Keratinocyte (primary cell): ENCODE measurements around the gene DLL1. TPM values are rescaled to one million over a fixed set of nuclear protein-coding genes. Genes with fewer than 3 reads are reported as not detected.
A peak's percentile ranks its signal among the peaks of the same experiment; 100 is the strongest.

Source experiments
- DNase-seq: peaks from one replicate; pipeline ENCODE4 v3.0.0-alpha.2; 2011; ENCODE audit warnings: low read depth, missing footprints, low spot score
- FAIRE-seq: peaks from 2 replicates; lab custom pipeline; 2011; peaks lifted over from hg19 to GRCh38; lab: Jason Lieb, UNC
- H2AFZ ChIP-seq: 2 replicates; pipeline ENCODE4 v1.6.0; 2012; ENCODE audit warnings: low read length, control low read depth, inconsistent platforms; ENCODE audit not compliant: control insufficient read depth
- H3K27ac ChIP-seq: 2 replicates; pipeline ENCODE4 v1.5.1; 2011; ENCODE audit warnings: low read length; ENCODE audit not compliant: control insufficient read depth, insufficient read depth
- H3K27me3 ChIP-seq: 3 replicates; pipeline ENCODE4 v1.6.0; 2011; ENCODE audit warnings: low read length; ENCODE audit not compliant: control insufficient read depth, insufficient read depth; ENCODE audit errors: extremely low read depth
- H3K36me3 ChIP-seq, 2 experiments: 2 replicates in 1 of 2; 3 replicates in 1 of 2; pipeline ENCODE4 v1.5.1; 2011; ENCODE audit warnings: low read length in 2 of 2, mild to moderate bottlenecking in 1 of 2; ENCODE audit not compliant: control insufficient read depth in 2 of 2, insufficient read depth in 2 of 2; ENCODE audit errors: extremely low read depth in 1 of 2
- H3K4me1 ChIP-seq: 3 replicates; pipeline ENCODE4 v1.5.1; 2011; ENCODE audit warnings: low read length; ENCODE audit not compliant: control insufficient read depth, insufficient read depth; ENCODE audit errors: extremely low read depth
- H3K4me2 ChIP-seq: 3 replicates; pipeline ENCODE4 v1.6.0; 2011; ENCODE audit warnings: low read depth, low read length; ENCODE audit not compliant: control insufficient read depth, insufficient read depth; ENCODE audit errors: extremely low read depth
- H3K4me3 ChIP-seq, 3 experiments: fragments of 200-600 bp in 1 of 3; sonication (generic) in 1 of 3; 2 replicates in 2 of 3; 3 replicates in 1 of 3; pipeline ENCODE4 v1.5.1; 2011 to 2016; ENCODE audit warnings: low read length in 3 of 3, mild to moderate bottlenecking in 3 of 3, control low read depth in 2 of 3, inconsistent platforms in 1 of 3, low read depth in 1 of 3, mixed read lengths in 1 of 3, mixed run types in 1 of 3, moderate library complexity in 1 of 3; ENCODE audit not compliant: control insufficient read depth in 2 of 3, insufficient read depth in 2 of 3; ENCODE audit errors: extremely low read depth in 1 of 3
- H3K79me2 ChIP-seq: 2 replicates; pipeline ENCODE4 v1.6.0; 2012; ENCODE audit warnings: low read length; ENCODE audit not compliant: control insufficient read depth, insufficient read depth
- H3K9ac ChIP-seq: 3 replicates; pipeline ENCODE4 v1.6.0; 2011; ENCODE audit warnings: low read length; ENCODE audit not compliant: control insufficient read depth, insufficient read depth; ENCODE audit errors: extremely low read depth
- H3K9me1 ChIP-seq: 3 replicates; pipeline ENCODE4 v1.6.0; 2011; ENCODE audit warnings: low read length; ENCODE audit not compliant: control insufficient read depth, insufficient read depth; ENCODE audit errors: extremely low read depth
- H3K9me3 ChIP-seq: 2 replicates; pipeline ENCODE4 v1.5.1; 2012; ENCODE audit warnings: low read depth, low read length; ENCODE audit not compliant: control insufficient read depth
- H4K20me1 ChIP-seq: 3 replicates; pipeline ENCODE4 v1.6.0; 2011; ENCODE audit warnings: low read length; ENCODE audit not compliant: control insufficient read depth, insufficient read depth; ENCODE audit errors: extremely low read depth
- EZH2 ChIP-seq: IDR thresholded peaks from one replicate; pipeline ENCODE4 v1.6.1; 2012; ENCODE audit warnings: inconsistent platforms, mild to moderate bottlenecking, low read length, moderate library complexity
- dilution Hi-C: fragments of 300-500 bp; cut with MboI; formaldehyde crosslinking; loops from one replicate; pipeline ENCODE4 v1.7.0; 2020; ENCODE audit warnings: low sequenced_read_pairs; ENCODE audit not compliant: extremely low pct_ligation_motif_present
- polyA plus RNA-seq, 5 experiments: library from polyadenylated mRNA; depleted of rRNA in 3 of 5; stranded (reverse) in 3 of 5; stranded (forward) in 1 of 5; unstranded in 1 of 5; fragments of >200 nt; gene quantifications; 1 replicate in 1 of 5; 2 replicates in 3 of 5; 3 replicates in 1 of 5; pipeline versions ENCODE4 v1.2.1 to v1.2.3, GENCODE V29; 2011 to 2012; ENCODE audit warnings: missing spikeins in 2 of 5, low read depth in 1 of 5, low replicate concordance in 1 of 5
- TF ChIP-seq, protein P1 (sequence below), 3 experiments: IDR thresholded peaks in 1 of 3; conservative IDR thresholded peaks in 1 of 3; optimal IDR thresholded peaks in 1 of 3; 2 replicates in 2 of 3; 3 replicates in 1 of 3; pipeline versions ENCODE3 to v1.5.1; 2011; ENCODE audit warnings: low read length in 3 of 3, mild to moderate bottlenecking in 3 of 3, moderate library complexity in 2 of 3, control low read depth in 1 of 3, inconsistent platforms in 1 of 3; ENCODE audit not compliant: insufficient read depth in 2 of 3; ENCODE audit errors: extremely low read depth in 1 of 3

DLL1 gene
- polyA plus RNA-seq, 1 donor (not counting 4 experiments of a cell fraction or from before 2014, with no cell fraction given), result 8.2 TPM

DNA sequence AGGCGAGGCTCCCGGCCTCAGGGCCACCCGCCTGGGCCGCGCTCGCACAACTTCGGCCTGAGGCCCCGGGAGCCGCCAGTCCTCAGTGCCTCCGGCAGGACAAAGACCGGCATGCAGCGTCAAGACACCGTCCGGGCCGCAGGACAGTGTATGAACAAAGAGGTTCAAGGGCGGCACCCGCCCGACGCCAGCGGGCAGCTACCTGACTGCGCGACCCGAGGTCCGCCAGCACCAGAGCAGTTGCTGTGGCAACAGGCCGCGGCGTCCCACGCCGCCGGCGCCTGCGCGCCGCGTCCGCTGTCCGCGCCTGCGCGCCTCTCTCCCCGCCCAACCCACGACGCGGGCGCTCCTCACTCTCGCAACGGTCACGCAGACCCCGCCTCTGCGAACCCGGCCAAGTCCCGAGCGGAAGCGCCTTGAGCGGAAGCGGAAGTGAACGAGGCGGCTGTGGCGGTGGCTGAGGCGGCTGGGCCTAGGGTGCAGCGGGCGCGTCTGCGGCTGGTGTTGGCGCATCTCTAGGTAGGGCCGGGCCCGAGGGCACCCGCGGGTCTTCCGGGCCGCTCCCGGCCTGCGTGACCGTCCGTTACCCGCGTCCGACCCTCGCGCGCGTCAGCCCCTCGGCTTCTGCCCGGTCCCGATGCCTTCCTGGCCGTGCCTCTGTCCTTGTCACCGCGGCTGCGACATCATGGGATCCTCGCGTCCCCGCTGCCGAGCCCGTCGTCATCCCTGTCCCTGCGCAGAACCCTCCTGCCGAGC, 15.6 kb upstream of the DLL1 start, which contains the start of gene FAM120B:
FAM120B (plus strand) TSS at position 435 of the 756 bp plus-strand sequence. CDS start 10,633 bp downstream, outside the sequence.
- Histone ChIP-seq H2AFZ (peak within 1 kb of the TSS; percentile 89), H3K79me2 (peaks cover 52% of the 10 kb centered on the region), H3K9ac (peak within 1 kb of the TSS; percentile 92), H3K36me3 (peaks cover 0 to 4% of the 10 kb centered on the region in 2 experiments), H3K4me2 (peak within 1 kb of the TSS; percentile 97), H3K27ac (peak within 1 kb of the TSS; percentile 75), H3K9me1 (no peaks in the 10 kb centered on the region), H4K20me1 (no peaks in the 10 kb centered on the region), H3K4me3 (peak within 1 kb of the TSS; percentile 85 to 96 (median 92)), H3K27me3 (no peaks in the 10 kb centered on the region), H3K9me3 (no peaks in the 10 kb centered on the region), H3K4me1 (peaks cover 13% of the 10 kb centered on the region)
- DNase-seq (peak; percentile 64), FAIRE-seq (no peak)
- TF ChIP-seq, protein P1, sequence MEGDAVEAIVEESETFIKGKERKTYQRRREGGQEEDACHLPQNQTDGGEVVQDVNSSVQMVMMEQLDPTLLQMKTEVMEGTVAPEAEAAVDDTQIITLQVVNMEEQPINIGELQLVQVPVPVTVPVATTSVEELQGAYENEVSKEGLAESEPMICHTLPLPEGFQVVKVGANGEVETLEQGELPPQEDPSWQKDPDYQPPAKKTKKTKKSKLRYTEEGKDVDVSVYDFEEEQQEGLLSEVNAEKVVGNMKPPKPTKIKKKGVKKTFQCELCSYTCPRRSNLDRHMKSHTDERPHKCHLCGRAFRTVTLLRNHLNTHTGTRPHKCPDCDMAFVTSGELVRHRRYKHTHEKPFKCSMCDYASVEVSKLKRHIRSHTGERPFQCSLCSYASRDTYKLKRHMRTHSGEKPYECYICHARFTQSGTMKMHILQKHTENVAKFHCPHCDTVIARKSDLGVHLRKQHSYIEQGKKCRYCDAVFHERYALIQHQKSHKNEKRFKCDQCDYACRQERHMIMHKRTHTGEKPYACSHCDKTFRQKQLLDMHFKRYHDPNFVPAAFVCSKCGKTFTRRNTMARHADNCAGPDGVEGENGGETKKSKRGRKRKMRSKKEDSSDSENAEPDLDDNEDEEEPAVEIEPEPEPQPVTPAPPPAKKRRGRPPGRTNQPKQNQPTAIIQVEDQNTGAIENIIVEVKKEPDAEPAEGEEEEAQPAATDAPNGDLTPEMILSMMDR (optimal IDR thresholded peaks at IDR 0.05 in 1 of 3, IDR thresholded peaks at IDR 0.05 in 1 of 3, conservative IDR thresholded peaks at IDR 0.05 in 1 of 3; ENCODE audit: extremely low read depth in 1 of 3, insufficient read depth in 2 of 3, low read length in 3 of 3), result no peak
- no peak for TF ChIP-seq EZH2
- dilution Hi-C loops, result no loop called here

DNA sequence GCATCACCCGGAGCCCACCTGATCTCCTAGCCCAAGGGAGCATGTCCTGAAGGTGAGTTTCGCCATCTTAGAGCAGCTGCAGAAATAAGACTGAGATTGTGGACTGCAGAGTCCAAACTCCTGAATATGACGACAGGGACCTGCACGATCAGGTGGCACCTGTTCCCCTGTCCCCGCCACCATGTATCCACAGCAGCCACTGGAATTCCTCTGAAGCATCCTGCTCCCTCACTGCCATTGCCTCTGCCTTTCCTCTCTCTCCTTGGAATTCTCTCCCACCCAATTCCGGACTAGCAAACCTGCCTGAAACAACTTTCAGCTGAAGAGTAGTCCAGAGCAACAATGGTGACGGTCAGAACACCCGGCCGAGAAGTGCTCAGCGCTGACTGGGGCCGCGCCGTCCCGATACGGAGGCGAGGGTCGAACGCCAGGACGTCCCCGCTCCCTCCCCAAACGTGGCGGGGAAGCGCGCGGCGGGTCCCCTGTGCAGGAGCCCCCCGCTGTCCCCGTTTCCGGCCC, 15.0 kb upstream of the DLL1 start:
- peaks cover 3% of the 10 kb centered on the region for H3K9me3 ChIP-seq
- no peaks in the 10 kb centered on the region for H3K9me1 ChIP-seq
- dilution Hi-C loops, result no loop called here
- no peaks in the 10 kb centered on the region for H3K36me3 ChIP-seq
- no peaks in the 10 kb centered on the region for H3K27me3 ChIP-seq
- DNase-seq (no peak), FAIRE-seq (no peak)
- H3K4me3 ChIP-seq, result peak overlapping the region; percentile 85 to 96 (median 92)
- no peak for TF ChIP-seq EZH2
- TF ChIP-seq, protein P1 (optimal IDR thresholded peaks at IDR 0.05 in 1 of 3, IDR thresholded peaks at IDR 0.05 in 1 of 3, conservative IDR thresholded peaks at IDR 0.05 in 1 of 3; ENCODE audit: extremely low read depth in 1 of 3, insufficient read depth in 2 of 3, low read length in 3 of 3), result no peak
- H3K4me2 ChIP-seq, result peak overlapping the region; percentile 97
- no peaks in the 10 kb centered on the region for H4K20me1 ChIP-seq
- H3K27ac ChIP-seq, result peak overlapping the region; percentile 75
- peak overlapping the region; percentile 89 for H2AFZ ChIP-seq
- peaks cover 13% of the 10 kb centered on the region for H3K4me1 ChIP-seq
- H3K9ac ChIP-seq, result peak overlapping the region; percentile 92
- H3K79me2 ChIP-seq, result peaks cover 46% of the 10 kb centered on the region
